GM23338 (cell line): Measurements from ENCODE around the gene SIRT7. TPM values are rescaled to one million over a fixed set of nuclear protein-coding genes. Genes with fewer than 3 reads are reported as not detected.

ENCODE experiments used
- ATAC-seq: fragments of 200-7000 bp; cut with Tn5 transposase; 3 replicates; pipeline ENCODE4 v1.9.1; 2020
- DNase-seq: peaks from one replicate; pipeline ENCODE4 v3.0.0-alpha.2; 2015; ENCODE audit warnings: low spot score
- H2AFZ ChIP-seq: fragments of 200-600 bp; sonication (generic); 2 replicates; pipeline ENCODE4 v1.8.0; 2016; ENCODE audit warnings: antibody characterized with exemption, mild to moderate bottlenecking, moderate library complexity
- H3F3A ChIP-seq: fragments of 200-600 bp; sonication (generic); replicated peaks from 2 replicates; pipeline ENCODE4 v1.8.0; 2017; ENCODE audit warnings: antibody characterized with exemption, mixed run types, low read depth
- H3K27ac ChIP-seq: fragments of 200-600 bp; sonication (generic); 2 replicates; pipeline ENCODE4 v1.6.1; 2016; ENCODE audit warnings: low read depth
- H3K27me3 ChIP-seq: fragments of 200-600 bp; sonication (generic); 2 replicates; pipeline ENCODE4 v1.8.0; 2016; ENCODE audit warnings: mild to moderate bottlenecking, mixed run types, moderate library complexity; ENCODE audit not compliant: insufficient read depth
- H3K36me3 ChIP-seq: fragments of 200-600 bp; sonication (generic); 2 replicates; pipeline ENCODE4 v1.8.0; 2016; ENCODE audit warnings: mild to moderate bottlenecking; ENCODE audit not compliant: insufficient read depth
- H3K4me1 ChIP-seq: fragments of 200-600 bp; sonication (generic); 2 replicates; pipeline ENCODE4 v1.8.0; 2016; ENCODE audit warnings: mild to moderate bottlenecking, moderate library complexity; ENCODE audit not compliant: insufficient read depth
- H3K4me2 ChIP-seq: fragments of 200-600 bp; sonication (generic); 2 replicates; pipeline ENCODE4 v1.7.1; 2017; ENCODE audit warnings: mixed run types
- H3K4me3 ChIP-seq: fragments of 200-600 bp; sonication (generic); 2 replicates; pipeline ENCODE4 v1.6.1; 2016; ENCODE audit warnings: mixed run types
- H3K79me2 ChIP-seq: fragments of 200-600 bp; sonication (generic); replicated peaks from 2 replicates; pipeline ENCODE4 v1.8.0; 2017; ENCODE audit warnings: mild to moderate bottlenecking; ENCODE audit not compliant: insufficient read depth
- H3K9me2 ChIP-seq: fragments of 200-600 bp; sonication (generic); 2 replicates; pipeline ENCODE4 v1.8.0; 2017; ENCODE audit not compliant: insufficient read depth
- H4K20me1 ChIP-seq: fragments of 200-600 bp; sonication (generic); replicated peaks from 2 replicates; pipeline ENCODE4 v1.8.0; 2017; ENCODE audit warnings: mild to moderate bottlenecking; ENCODE audit not compliant: insufficient read depth
- H3K27ac Mint-ChIP-seq: 2 replicates; pipeline ENCODE4 v1.8.0; 2020; ENCODE audit warnings: inconsistent platforms, mild to moderate bottlenecking, moderate library complexity, mixed read lengths
- H3K27me3 Mint-ChIP-seq: 3 replicates; pipeline ENCODE4 v1.8.0; 2022; ENCODE audit warnings: low read depth, mild to moderate bottlenecking, moderate library complexity, mixed read lengths, inconsistent platforms; ENCODE audit not compliant: insufficient read depth, poor library complexity
- H3K36me3 Mint-ChIP-seq: 3 replicates; pipeline ENCODE4 v1.8.0; 2021; ENCODE audit warnings: low read depth, mild to moderate bottlenecking, inconsistent platforms, moderate library complexity, mixed read lengths
- H3K4me1 Mint-ChIP-seq: 3 replicates; pipeline ENCODE4 v1.8.0; 2020; ENCODE audit warnings: mild to moderate bottlenecking, inconsistent platforms, mixed read lengths
- H3K4me3 Mint-ChIP-seq: 3 replicates; pipeline ENCODE4 v1.8.0; 2021; ENCODE audit warnings: moderate library complexity, mild to moderate bottlenecking, inconsistent platforms, mixed read lengths
- H3K9me3 Mint-ChIP-seq: 3 replicates; pipeline ENCODE4 v1.8.0; 2020; ENCODE audit warnings: moderate library complexity, mild to moderate bottlenecking, inconsistent platforms, mixed read lengths
- CREB1 ChIP-seq: fragments of 250-450 bp; sonication (Bioruptor Pico); IDR thresholded peaks from 2 replicates; pipeline ENCODE4 v1.5.0; 2020; ENCODE audit warnings: low read depth, mild to moderate bottlenecking, moderate library complexity
- EZH2phosphoT487 ChIP-seq: fragments of 200-600 bp; sonication (generic); IDR thresholded peaks from one replicate; pipeline ENCODE4 v1.8.1; 2018; ENCODE audit warnings: antibody characterized with exemption; ENCODE audit not compliant: unreplicated experiment
- JUNB ChIP-seq: IDR thresholded peaks from one replicate; pipeline ENCODE4 v1.6.1; 2016; ENCODE audit warnings: antibody characterized with exemption; ENCODE audit not compliant: unreplicated experiment
- NANOG ChIP-seq: IDR thresholded peaks from 2 replicates; pipeline ENCODE4 v1.6.1; 2016; ENCODE audit warnings: antibody characterized with exemption, borderline replicate concordance
- POLR2AphosphoS5 ChIP-seq: IDR thresholded peaks from 2 replicates; pipeline ENCODE4 v1.6.1; 2016; ENCODE audit warnings: antibody characterized with exemption, low read depth
- STAT1 ChIP-seq: IDR thresholded peaks from one replicate; pipeline ENCODE4 v1.6.1; 2016; ENCODE audit warnings: antibody characterized with exemption; ENCODE audit not compliant: unreplicated experiment
- ZNF114 ChIP-seq: fragments of 250-450 bp; sonication (Bioruptor Pico); IDR thresholded peaks from 2 replicates; pipeline ENCODE4 v1.5.0; 2020; ENCODE audit warnings: mild to moderate bottlenecking, moderate library complexity
- ZNF331 ChIP-seq: fragments of 250-450 bp; sonication (Bioruptor Pico); IDR thresholded peaks from 2 replicates; pipeline ENCODE4 v1.5.0; 2020; ENCODE audit warnings: low read depth, mild to moderate bottlenecking, moderate library complexity
- polyA plus RNA-seq: library from polyadenylated mRNA; unstranded; fragments of >200 nt; fragmentation: Nextera tagmentation; extraction: Ambion mirVana; gene quantifications from 2 replicates; pipeline ENCODE4 v1.2.1, GENCODE V29; 2016
- total RNA-seq: library from RNA; depleted of rRNA; stranded (reverse); fragments of >200 nt; shearing (Covaris generic); gene quantifications from 2 replicates; pipeline ENCODE4 v1.2.3, GENCODE V29; 2014
- TF ChIP-seq, protein P1 (sequence below): IDR thresholded peaks from one replicate; pipeline ENCODE4 v1.6.1; 2018; ENCODE audit warnings: antibody characterized with exemption; ENCODE audit not compliant: unreplicated experiment
- TF ChIP-seq, protein P2 (sequence below): fragments of 250-450 bp; sonication (Bioruptor Pico); IDR thresholded peaks from 2 replicates; pipeline ENCODE4 v1.5.0; 2020; ENCODE audit warnings: mild to moderate bottlenecking, moderate library complexity
- TF ChIP-seq, protein P3 (sequence below): IDR thresholded peaks from 2 replicates; pipeline ENCODE4 v1.6.1; 2016; ENCODE audit warnings: antibody characterized with exemption
- TF ChIP-seq, protein P4 (sequence below), 2 experiments: fragments of 200-600 bp in 1 of 2; sonication (generic) in 1 of 2; conservative IDR thresholded peaks; 2 replicates each; pipeline versions ENCODE4 v1.5.1 to v1.6.1; 2016 to 2017; ENCODE audit warnings: antibody characterized with exemption in 2 of 2, low read depth in 2 of 2, mild to moderate bottlenecking in 2 of 2, moderate library complexity in 1 of 2

Gene SIRT7
- total and polyA plus RNA-seq, 2 experiments from 2014 or later, result 16.3 to 20.8 TPM

DNA sequence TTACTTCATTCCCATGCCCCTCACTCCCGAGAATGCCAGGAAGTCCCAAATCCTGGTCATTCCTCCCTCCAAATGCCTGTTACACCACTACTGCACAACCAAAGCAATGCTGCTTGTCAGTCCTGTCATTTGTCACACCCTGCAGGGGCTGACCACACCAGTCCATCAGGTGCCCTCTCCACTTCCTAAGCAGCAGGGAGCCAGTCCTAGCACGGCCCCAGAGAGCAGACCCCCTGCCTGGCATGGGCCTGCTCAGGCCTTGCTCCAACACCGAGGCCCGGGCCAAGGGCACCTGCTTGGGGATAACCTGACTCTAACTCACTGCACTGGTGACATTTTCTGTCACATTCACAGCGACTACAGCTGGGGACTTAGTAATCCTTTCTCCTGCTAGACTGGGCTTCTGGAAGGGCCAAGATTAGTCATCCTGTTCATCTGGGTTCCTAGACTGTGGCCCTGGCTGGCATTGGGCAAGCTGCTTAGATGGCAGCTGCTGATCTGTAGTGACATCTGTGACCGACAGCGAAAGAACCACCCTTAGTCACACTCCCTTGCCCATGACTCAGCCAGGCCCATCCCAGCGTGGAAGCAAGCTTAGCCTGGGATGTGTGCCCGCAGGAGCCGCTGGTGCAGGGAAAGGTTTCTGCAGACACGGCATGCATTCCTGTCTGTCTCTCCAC lies 32.0 kb downstream of the SIRT7 start:
- Histone ChIP-seq H3K4me3 (no peak overlapping the region), H3K27ac (no peak overlapping the region), H3K27me3 (no peaks in the 10 kb centered on the region), H3K79me2 (peaks cover 40% of the 10 kb centered on the region), H2AFZ (no peak overlapping the region), H3F3A (peaks cover 20% of the 10 kb centered on the region), H4K20me1 (peaks cover 14% of the 10 kb centered on the region), H3K36me3 (peaks cover 32% of the 10 kb centered on the region), H3K4me2 (no peak overlapping the region), H3K4me1 (peaks cover 8% of the 10 kb centered on the region; the same call in 1 of the 2 replicates), H3K9me2 (no peaks in the 10 kb centered on the region)
- TF ChIP-seq, protein P1, sequence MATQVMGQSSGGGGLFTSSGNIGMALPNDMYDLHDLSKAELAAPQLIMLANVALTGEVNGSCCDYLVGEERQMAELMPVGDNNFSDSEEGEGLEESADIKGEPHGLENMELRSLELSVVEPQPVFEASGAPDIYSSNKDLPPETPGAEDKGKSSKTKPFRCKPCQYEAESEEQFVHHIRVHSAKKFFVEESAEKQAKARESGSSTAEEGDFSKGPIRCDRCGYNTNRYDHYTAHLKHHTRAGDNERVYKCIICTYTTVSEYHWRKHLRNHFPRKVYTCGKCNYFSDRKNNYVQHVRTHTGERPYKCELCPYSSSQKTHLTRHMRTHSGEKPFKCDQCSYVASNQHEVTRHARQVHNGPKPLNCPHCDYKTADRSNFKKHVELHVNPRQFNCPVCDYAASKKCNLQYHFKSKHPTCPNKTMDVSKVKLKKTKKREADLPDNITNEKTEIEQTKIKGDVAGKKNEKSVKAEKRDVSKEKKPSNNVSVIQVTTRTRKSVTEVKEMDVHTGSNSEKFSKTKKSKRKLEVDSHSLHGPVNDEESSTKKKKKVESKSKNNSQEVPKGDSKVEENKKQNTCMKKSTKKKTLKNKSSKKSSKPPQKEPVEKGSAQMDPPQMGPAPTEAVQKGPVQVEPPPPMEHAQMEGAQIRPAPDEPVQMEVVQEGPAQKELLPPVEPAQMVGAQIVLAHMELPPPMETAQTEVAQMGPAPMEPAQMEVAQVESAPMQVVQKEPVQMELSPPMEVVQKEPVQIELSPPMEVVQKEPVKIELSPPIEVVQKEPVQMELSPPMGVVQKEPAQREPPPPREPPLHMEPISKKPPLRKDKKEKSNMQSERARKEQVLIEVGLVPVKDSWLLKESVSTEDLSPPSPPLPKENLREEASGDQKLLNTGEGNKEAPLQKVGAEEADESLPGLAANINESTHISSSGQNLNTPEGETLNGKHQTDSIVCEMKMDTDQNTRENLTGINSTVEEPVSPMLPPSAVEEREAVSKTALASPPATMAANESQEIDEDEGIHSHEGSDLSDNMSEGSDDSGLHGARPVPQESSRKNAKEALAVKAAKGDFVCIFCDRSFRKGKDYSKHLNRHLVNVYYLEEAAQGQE, result no peak
- TF ChIP-seq ZNF331 (CRISPR knock-in tag) (no peak), CREB1 (no peak), POLR2AphosphoS5 (no peak), NANOG (no peak), STAT1 (no peak), JUNB (no peak), ZNF114 (CRISPR knock-in tag) (no peak), EZH2phosphoT487 (no peak)
- TF ChIP-seq, protein P2, sequence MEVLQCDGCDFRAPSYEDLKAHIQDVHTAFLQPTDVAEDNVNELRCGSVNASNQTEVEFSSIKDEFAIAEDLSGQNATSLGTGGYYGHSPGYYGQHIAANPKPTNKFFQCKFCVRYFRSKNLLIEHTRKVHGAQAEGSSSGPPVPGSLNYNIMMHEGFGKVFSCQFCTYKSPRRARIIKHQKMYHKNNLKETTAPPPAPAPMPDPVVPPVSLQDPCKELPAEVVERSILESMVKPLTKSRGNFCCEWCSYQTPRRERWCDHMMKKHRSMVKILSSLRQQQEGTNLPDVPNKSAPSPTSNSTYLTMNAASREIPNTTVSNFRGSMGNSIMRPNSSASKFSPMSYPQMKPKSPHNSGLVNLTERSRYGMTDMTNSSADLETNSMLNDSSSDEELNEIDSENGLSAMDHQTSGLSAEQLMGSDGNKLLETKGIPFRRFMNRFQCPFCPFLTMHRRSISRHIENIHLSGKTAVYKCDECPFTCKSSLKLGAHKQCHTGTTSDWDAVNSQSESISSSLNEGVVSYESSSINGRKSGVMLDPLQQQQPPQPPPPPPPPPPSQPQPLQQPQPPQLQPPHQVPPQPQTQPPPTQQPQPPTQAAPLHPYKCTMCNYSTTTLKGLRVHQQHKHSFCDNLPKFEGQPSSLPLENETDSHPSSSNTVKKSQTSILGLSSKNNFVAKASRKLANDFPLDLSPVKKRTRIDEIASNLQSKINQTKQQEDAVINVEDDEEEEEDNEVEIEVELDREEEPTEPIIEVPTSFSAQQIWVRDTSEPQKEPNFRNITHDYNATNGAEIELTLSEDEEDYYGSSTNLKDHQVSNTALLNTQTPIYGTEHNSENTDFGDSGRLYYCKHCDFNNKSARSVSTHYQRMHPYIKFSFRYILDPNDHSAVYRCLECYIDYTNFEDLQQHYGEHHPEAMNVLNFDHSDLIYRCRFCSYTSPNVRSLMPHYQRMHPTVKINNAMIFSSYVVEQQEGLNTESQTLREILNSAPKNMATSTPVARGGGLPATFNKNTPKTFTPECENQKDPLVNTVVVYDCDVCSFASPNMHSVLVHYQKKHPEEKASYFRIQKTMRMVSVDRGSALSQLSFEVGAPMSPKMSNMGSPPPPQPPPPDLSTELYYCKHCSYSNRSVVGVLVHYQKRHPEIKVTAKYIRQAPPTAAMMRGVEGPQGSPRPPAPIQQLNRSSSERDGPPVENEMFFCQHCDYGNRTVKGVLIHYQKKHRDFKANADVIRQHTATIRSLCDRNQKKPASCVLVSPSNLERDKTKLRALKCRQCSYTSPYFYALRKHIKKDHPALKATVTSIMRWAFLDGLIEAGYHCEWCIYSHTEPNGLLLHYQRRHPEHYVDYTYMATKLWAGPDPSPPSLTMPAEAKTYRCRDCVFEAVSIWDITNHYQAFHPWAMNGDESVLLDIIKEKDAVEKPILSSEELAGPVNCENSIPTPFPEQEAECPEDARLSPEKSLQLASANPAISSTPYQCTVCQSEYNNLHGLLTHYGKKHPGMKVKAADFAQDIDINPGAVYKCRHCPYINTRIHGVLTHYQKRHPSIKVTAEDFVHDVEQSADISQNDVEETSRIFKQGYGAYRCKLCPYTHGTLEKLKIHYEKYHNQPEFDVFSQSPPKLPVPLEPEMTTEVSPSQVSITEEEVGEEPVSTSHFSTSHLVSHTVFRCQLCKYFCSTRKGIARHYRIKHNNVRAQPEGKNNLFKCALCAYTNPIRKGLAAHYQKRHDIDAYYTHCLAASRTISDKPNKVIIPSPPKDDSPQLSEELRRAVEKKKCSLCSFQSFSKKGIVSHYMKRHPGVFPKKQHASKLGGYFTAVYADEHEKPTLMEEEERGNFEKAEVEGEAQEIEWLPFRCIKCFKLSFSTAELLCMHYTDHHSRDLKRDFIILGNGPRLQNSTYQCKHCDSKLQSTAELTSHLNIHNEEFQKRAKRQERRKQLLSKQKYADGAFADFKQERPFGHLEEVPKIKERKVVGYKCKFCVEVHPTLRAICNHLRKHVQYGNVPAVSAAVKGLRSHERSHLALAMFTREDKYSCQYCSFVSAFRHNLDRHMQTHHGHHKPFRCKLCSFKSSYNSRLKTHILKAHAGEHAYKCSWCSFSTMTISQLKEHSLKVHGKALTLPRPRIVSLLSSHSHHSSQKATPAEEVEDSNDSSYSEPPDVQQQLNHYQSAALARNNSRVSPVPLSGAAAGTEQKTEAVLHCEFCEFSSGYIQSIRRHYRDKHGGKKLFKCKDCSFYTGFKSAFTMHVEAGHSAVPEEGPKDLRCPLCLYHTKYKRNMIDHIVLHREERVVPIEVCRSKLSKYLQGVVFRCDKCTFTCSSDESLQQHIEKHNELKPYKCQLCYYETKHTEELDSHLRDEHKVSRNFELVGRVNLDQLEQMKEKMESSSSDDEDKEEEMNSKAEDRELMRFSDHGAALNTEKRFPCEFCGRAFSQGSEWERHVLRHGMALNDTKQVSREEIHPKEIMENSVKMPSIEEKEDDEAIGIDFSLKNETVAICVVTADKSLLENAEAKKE (CRISPR knock-in tag), result no peak
- TF ChIP-seq, protein P3, sequence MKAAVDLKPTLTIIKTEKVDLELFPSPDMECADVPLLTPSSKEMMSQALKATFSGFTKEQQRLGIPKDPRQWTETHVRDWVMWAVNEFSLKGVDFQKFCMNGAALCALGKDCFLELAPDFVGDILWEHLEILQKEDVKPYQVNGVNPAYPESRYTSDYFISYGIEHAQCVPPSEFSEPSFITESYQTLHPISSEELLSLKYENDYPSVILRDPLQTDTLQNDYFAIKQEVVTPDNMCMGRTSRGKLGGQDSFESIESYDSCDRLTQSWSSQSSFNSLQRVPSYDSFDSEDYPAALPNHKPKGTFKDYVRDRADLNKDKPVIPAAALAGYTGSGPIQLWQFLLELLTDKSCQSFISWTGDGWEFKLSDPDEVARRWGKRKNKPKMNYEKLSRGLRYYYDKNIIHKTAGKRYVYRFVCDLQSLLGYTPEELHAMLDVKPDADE, result no peak
- TF ChIP-seq, protein P4, sequence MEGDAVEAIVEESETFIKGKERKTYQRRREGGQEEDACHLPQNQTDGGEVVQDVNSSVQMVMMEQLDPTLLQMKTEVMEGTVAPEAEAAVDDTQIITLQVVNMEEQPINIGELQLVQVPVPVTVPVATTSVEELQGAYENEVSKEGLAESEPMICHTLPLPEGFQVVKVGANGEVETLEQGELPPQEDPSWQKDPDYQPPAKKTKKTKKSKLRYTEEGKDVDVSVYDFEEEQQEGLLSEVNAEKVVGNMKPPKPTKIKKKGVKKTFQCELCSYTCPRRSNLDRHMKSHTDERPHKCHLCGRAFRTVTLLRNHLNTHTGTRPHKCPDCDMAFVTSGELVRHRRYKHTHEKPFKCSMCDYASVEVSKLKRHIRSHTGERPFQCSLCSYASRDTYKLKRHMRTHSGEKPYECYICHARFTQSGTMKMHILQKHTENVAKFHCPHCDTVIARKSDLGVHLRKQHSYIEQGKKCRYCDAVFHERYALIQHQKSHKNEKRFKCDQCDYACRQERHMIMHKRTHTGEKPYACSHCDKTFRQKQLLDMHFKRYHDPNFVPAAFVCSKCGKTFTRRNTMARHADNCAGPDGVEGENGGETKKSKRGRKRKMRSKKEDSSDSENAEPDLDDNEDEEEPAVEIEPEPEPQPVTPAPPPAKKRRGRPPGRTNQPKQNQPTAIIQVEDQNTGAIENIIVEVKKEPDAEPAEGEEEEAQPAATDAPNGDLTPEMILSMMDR (conservative IDR thresholded peaks at IDR 0.05; ENCODE audit: low read depth in 2 of 2), result no peak
- DNase-seq, result no peak
- Mint-ChIP-seq H3K27ac (no peak overlapping the region), H3K4me1 (peaks cover 4% of the 10 kb centered on the region; the same call in 1 of the 3 replicates), H3K36me3 (peaks cover 85% of the 10 kb centered on the region), H3K4me3 (no peak overlapping the region), H3K9me3 (no peaks in the 10 kb centered on the region), H3K27me3 (peaks cover 25% of the 10 kb centered on the region)
- ATAC-seq, result no peak
